LNCAP (cell line): ENCODE results near the gene GPC6.

ENCODE experiments used
- TF ChIP-seq, protein P1 (sequence below): fragments of 450-650 bp; IDR thresholded peaks from 2 replicates; pipeline ENCODE4 v1.5.1; 2017; ENCODE audit warnings: mild to moderate bottlenecking

The GPC6 gene

DNA sequence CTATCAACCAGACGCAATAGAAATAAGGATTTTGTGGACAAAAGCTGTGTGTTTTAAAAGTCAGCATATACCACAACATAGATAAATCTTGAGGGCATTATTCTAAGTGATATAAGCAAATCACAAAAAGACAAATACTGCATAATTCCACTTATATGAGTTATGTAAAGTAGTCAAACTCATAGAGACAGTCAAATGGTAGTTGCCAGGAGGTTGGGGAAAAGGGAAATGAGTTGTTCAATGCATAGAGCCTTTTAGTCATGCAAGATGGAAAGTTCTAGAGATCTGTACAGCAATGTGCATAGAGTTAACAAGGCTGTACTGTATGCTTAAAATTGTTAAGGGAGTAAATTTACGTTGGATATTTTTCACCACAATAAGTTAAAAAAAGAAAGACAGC, 1008.1 kb downstream of the GPC6 start:
- TF ChIP-seq, protein P1, sequence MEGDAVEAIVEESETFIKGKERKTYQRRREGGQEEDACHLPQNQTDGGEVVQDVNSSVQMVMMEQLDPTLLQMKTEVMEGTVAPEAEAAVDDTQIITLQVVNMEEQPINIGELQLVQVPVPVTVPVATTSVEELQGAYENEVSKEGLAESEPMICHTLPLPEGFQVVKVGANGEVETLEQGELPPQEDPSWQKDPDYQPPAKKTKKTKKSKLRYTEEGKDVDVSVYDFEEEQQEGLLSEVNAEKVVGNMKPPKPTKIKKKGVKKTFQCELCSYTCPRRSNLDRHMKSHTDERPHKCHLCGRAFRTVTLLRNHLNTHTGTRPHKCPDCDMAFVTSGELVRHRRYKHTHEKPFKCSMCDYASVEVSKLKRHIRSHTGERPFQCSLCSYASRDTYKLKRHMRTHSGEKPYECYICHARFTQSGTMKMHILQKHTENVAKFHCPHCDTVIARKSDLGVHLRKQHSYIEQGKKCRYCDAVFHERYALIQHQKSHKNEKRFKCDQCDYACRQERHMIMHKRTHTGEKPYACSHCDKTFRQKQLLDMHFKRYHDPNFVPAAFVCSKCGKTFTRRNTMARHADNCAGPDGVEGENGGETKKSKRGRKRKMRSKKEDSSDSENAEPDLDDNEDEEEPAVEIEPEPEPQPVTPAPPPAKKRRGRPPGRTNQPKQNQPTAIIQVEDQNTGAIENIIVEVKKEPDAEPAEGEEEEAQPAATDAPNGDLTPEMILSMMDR: no peak

DNA sequence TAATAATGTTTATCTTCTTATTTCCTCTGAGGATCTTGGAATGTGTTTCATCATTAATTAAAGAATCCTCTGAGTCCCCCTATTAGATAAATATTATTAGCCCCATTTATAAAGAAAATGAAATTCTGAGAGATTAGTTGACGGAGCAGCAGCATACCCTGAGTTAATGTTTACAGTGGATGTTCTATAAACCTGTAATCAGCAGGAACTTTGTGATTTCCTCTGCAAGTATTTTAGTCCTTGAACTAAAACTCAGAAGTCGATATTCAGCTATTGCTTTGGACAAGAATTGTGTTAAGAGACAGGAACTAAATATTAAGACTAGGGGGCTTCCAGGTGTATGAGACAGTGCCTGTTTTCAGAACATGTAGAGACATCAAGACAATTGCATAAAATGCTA, 1009.5 kb downstream of the GPC6 start:
- TF ChIP-seq, protein P1: no peak

DNA sequence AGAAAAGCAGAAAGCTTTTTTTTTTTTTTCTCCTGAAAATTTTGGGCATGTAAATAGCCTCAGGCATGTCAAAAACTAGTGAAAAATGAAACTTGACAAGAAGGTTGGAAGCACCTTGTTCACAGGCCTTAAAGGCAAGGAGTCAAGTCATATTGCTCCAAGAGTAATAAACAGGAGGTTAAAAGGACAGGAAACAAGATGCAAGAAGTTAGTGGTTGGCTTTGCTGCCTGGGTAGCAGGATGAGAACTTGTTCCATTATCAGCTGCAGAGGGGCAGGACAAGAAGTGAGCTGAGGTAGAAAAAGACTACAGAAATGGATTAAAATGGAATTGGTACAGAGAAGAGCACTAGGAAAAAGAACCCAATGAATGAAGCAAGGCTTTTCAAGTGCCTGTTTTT, 1010.3 kb downstream of the GPC6 start:
- TF ChIP-seq, protein P1: no peak

DNA sequence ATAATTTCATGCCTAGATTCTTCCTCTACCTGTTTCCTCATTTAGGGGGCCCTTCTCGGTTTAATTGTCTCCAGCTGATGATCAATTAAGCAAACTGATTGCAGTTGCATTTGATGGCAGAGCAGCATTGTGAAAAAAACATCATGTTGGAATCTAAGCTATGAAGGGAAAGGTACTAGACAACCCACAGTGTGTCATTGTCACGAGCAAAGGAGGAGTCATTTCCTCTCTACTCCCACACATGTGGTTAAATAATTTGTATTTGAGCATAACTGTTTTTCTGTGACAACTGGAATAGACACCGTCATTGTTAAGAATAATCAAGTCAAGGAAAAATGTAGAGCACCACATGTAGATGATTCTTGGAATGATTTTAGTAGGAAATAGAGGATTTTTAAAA, 1012.5 kb downstream of the GPC6 start:
- TF ChIP-seq, protein P1: no peak

DNA sequence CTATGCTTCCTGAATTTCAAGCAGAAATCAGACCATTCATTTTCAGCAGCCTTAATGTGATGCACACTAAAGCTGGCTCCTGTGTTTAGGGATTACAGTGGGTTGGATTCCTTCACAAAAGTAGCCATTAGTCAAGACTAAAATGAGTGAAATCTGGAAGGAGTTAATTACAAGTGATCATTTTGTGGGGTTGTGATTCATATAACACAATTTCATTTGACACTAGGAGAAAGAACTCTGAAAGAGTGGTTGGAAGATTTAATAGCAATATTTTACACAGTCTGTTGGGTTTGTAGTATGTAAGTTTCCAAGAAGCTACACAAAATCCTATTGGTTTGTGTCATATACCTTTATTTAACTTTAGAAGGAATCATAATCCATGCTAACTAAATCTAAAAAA, 1015.9 kb downstream of the GPC6 start:
- TF ChIP-seq, protein P1: no peak

DNA sequence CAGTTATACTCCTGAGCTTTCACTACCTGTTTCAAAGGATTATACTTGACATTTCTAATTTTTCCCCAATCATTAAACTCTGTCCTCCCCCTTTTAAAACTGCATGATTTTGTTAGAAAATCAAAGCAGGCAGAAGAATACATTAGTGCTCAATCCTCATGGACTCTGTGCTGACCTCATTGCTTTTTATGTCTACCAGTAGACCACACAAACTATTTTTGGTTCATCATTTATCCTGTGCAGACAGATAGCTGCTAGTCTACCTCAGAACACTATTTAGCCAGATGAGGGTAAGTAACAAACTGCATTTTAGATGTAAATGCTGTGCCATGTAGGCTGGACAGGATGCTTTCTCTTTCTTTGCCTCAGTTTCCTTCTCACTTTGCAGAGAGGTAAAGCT, 1016.9 kb downstream of the GPC6 start:
- TF ChIP-seq, protein P1: no peak

DNA sequence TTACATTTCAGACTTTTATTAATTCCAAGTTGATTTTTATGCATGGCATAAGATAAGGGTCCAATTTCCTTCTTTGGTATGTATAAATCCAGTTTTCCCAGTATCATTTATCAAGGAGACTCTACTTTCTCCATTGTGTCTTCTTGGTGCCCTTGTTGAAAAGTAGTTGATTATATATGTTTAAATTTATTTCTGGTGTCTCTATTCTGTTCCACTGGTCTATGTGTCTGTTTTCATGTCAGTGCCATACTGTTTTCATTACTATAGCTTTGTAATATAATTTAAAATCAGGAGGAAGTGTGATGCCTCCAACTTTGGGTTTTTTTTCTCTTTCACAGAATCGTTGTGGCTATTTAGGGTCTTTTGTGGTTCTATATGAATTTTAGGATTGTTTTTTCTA, 1019.9 kb downstream of the GPC6 start:
- TF ChIP-seq, protein P1: no peak

DNA sequence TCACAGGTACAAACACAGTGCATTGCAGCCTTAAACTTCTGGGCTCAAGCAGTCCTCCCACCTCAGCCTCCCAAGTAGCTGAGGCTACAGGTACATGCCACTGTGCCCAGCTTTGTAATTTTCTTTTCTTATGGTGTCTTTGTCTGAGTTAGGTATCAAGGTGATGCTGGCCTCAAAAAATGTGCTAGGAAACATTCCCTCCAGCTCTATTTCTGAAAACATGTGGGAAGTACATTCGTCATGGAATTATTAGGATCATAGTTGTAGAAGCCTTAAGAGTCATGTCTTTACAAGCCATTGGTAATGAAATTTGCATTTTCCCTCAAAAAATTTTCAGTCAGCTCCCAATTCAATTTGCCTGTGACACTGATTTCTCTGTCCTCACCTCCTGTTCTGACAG, 1021.3 kb downstream of the GPC6 start:
- TF ChIP-seq, protein P1: no peak
